Epithelial cell of proximal tubule (primary cell): ENCODE results near the gene GMPS. TPM values are rescaled to one million over a fixed set of nuclear protein-coding genes. Genes with fewer than 3 reads are reported as not detected.

Source experiments
- DNase-seq: peaks from one replicate; pipeline ENCODE4 v3.0.0-alpha.2; 2011; ENCODE audit warnings: low read depth
- H3K4me3 ChIP-seq: 2 replicates; pipeline ENCODE4 v1.5.1; 2011; ENCODE audit warnings: low read depth, mild to moderate bottlenecking, low read length
- total RNA-seq: library from RNA; depleted of rRNA; stranded (reverse); fragments of >200 nt; gene quantifications from 2 replicates; pipeline ENCODE4 v1.2.3, GENCODE V29; 2015
- TF ChIP-seq, protein P1 (sequence below): conservative IDR thresholded peaks from 2 replicates; pipeline ENCODE4 v1.5.1; 2012; ENCODE audit warnings: low read depth, mild to moderate bottlenecking, low read length

The GMPS gene
- total RNA-seq, 1 donor from 2014 or later: 59.0 TPM

- H3K4me3 ChIP-seq: no peak overlapping the region
- TF ChIP-seq, protein P1, sequence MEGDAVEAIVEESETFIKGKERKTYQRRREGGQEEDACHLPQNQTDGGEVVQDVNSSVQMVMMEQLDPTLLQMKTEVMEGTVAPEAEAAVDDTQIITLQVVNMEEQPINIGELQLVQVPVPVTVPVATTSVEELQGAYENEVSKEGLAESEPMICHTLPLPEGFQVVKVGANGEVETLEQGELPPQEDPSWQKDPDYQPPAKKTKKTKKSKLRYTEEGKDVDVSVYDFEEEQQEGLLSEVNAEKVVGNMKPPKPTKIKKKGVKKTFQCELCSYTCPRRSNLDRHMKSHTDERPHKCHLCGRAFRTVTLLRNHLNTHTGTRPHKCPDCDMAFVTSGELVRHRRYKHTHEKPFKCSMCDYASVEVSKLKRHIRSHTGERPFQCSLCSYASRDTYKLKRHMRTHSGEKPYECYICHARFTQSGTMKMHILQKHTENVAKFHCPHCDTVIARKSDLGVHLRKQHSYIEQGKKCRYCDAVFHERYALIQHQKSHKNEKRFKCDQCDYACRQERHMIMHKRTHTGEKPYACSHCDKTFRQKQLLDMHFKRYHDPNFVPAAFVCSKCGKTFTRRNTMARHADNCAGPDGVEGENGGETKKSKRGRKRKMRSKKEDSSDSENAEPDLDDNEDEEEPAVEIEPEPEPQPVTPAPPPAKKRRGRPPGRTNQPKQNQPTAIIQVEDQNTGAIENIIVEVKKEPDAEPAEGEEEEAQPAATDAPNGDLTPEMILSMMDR: no peak
- DNase-seq: no peak
Observed at GRCh38 chr3:155912579-155913190, 42.2 kb downstream of the GMPS start.

DNA sequence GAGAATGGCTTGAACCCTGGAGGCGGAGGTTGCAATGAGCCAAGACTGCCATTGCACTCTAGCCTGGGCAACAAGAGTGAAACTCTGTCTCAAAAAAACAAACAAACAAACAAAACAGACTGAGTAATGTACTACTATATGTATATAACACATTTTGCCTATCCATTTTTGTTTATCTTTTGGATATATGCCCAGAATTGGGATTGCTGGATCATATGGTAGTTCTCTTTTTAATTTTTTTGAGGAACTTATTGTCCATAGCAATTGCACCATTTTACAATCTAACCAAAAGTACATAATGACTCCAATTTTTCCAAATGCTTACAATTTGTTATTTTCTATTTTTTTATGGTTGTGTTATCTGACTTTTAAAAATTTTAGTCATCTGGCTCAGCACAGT, 47.3 kb downstream of the GMPS start:
- no peak for DNase-seq
- TF ChIP-seq, protein P1: no peak
- H3K4me3 ChIP-seq: no peak overlapping the region

- no peak overlapping the region for H3K4me3 ChIP-seq
- no peak for DNase-seq
- TF ChIP-seq, protein P1: no peak
Observed at GRCh38 chr3:155919728-155920127, 49.3 kb downstream of the GMPS start.

GRCh38 chr3:155921486-155921885, 51.0 kb downstream of the GMPS start:
- H3K4me3 ChIP-seq: no peak overlapping the region
- TF ChIP-seq, protein P1: no peak
- DNase-seq: no peak

DNA sequence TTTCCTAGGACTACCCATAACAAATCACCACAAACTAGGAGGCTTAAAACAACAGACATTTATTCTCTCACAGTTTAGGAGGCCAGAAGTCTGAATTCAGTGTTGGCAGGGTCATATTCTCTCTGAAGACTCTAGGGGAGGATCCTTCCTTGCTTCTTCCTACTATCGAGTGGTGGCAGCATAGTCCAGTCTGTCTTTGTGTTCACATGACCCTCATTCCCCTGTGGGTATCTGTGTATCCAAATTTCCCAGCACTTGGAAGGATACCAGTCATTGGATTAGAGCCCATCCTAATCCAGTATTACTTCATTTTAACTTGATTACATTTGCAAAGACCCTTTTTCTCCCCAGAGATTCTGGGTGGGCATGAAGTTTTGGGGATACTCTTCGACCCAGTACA, 63.8 kb downstream of the GMPS start:
- H3K4me3 ChIP-seq: no peak overlapping the region
- no peak for DNase-seq
- TF ChIP-seq, protein P1: no peak

DNA sequence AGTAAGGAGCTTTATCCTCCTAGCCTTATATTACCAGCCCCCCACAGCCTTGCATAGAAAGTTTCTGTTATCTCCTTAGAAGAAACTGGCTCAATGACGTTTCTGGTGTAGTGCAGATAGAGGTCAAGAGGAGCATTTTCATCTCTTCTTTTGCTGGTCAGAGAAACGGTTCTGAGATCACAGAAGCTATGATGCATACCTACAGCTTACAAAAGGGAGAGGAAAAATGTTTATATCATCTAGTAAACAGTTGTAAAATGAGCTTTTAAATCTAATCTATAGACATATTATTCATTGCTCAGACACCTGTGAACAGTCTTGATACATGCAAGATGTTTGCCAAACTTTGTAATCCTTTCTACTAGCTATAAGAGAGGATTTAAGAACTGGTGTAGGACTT, 68.0 kb downstream of the GMPS start:
- no peak for DNase-seq
- no peak overlapping the region for H3K4me3 ChIP-seq
- TF ChIP-seq, protein P1: no peak

DNA sequence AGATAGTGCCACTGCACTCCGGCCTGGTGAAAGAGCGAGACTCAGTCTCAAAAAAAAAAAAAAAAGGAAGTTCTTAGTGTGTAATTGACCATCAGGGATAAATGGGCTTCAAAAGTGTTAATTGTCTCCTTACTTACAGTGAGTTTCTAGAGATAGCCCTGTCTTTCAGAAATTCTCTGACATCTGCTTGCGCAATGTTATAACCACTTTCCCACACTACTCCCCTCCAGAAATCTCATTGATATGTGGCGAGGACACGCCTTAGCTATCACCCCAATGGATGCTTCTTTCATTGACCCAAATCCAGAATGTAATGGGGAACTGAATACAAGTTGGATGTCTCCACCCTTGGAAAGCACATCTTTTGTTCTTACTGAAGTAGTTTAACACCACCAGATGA, 70.9 kb downstream of the GMPS start:
- no peak overlapping the region for H3K4me3 ChIP-seq
- no peak for DNase-seq
- TF ChIP-seq, protein P1: no peak
